ENCODE results near the gene MYT1. TPM values are rescaled to one million over a fixed set of nuclear protein-coding genes. Genes with fewer than 3 reads are reported as not detected.
"Not testable (repeated sequence)": the region's sequence is repeated elsewhere in the genome, so short reads cannot be mapped to it uniquely, and the experiment has no call there.

The MYT1 gene
- total RNA-seq, 2 donors from 2014 or later: 2.4 to 4.5 TPM

GRCh38 chr20:64234291-64234791, 70.1 kb downstream of the MYT1 start:
- Histone ChIP-seq H3K4me3 (ENCODE audit: low read length) (no peak overlapping the region), H3K9ac (ENCODE audit: extremely low read depth, low read length, poor library complexity, severe bottlenecking) (no peak overlapping the region), H3K27me3 (ENCODE audit: control insufficient read depth, insufficient read depth, low read length, poor library complexity, severe bottlenecking) (no peaks in the 10 kb centered on the region), H3K9me3 (ENCODE audit: control insufficient read depth, low read length) (no peaks in the 10 kb centered on the region), H3K27ac (ENCODE audit: low read depth, low read length) (no peak overlapping the region), H3K4me1 (ENCODE audit: control insufficient read depth, insufficient read depth, low read length) (no peaks in the 10 kb centered on the region), H3K36me3 (ENCODE audit: control insufficient read depth, insufficient read depth, low read length) (no peaks in the 10 kb centered on the region)
- Mint-ChIP-seq H3K27ac (no peak overlapping the region), H3K9me3 (peaks cover 11% of the 10 kb centered on the region), H3K4me3 (no peak overlapping the region), H3K27me3 (ENCODE audit: insufficient read depth) (no peaks in the 10 kb centered on the region), H3K36me3 (ENCODE audit: low read depth) (peaks cover 9% of the 10 kb centered on the region), H3K4me1 (no peaks in the 10 kb centered on the region)
- no peak for DNase-seq
- 90 to 97% methylated on average over 6 to 11 of the region's 11 CpGs for WGBS, 2 experiments (ENCODE audit: insufficient coverage in 1 of 2, insufficient read length in 1 of 2)
- no peak for TF ChIP-seq CTCF (conservative IDR thresholded peaks at IDR 0.05)

GRCh38 chr20:64234921-64235565, 70.8 kb downstream of the MYT1 start:
- not testable (repeated sequence) for H3K27ac Mint-ChIP-seq; H3K27ac ChIP-seq (ENCODE audit: low read depth, low read length); DNase-seq; H3K4me1 ChIP-seq (ENCODE audit: control insufficient read depth, insufficient read depth, low read length); H3K4me3 ChIP-seq (ENCODE audit: low read length); H3K4me1 Mint-ChIP-seq; H3K9me3 ChIP-seq (ENCODE audit: control insufficient read depth, low read length); H3K27me3 ChIP-seq (ENCODE audit: control insufficient read depth, insufficient read depth, low read length, poor library complexity, severe bottlenecking); H3K9ac ChIP-seq (ENCODE audit: extremely low read depth, low read length, poor library complexity, severe bottlenecking); H3K27me3 Mint-ChIP-seq (ENCODE audit: insufficient read depth); H3K36me3 ChIP-seq (ENCODE audit: control insufficient read depth, insufficient read depth, low read length); H3K4me3 Mint-ChIP-seq
- 93% methylated on average over 16 of the region's 17 CpGs; no CpG with 5 or more reads in 1 of the 2 experiments for WGBS, 2 experiments (ENCODE audit: insufficient coverage in 1 of 2, insufficient read length in 1 of 2)
- H3K36me3 Mint-ChIP-seq (ENCODE audit: low read depth): peaks cover 11% of the 10 kb centered on the region
- H3K9me3 Mint-ChIP-seq: peaks cover 11% of the 10 kb centered on the region

- no peak overlapping the region for H3K27ac ChIP-seq (ENCODE audit: low read depth, low read length)
- TF ChIP-seq CTCF (conservative IDR thresholded peaks at IDR 0.05): no peak
- Mint-ChIP-seq H3K36me3 (ENCODE audit: low read depth) (peaks cover 20% of the 10 kb centered on the region), H3K9me3 (peaks cover 18% of the 10 kb centered on the region), H3K4me3 (no peak overlapping the region), H3K27me3 (ENCODE audit: insufficient read depth) (no peaks in the 10 kb centered on the region), H3K27ac (no peak overlapping the region), H3K4me1 (no peaks in the 10 kb centered on the region)
- 87 to 94% methylated on average over 6 to 23 of the region's 27 CpGs for WGBS, 2 experiments (ENCODE audit: insufficient coverage in 1 of 2, insufficient read length in 1 of 2)
- no peaks in the 10 kb centered on the region for H3K36me3 ChIP-seq (ENCODE audit: control insufficient read depth, insufficient read depth, low read length)
- no peak for DNase-seq
- no peaks in the 10 kb centered on the region for H3K27me3 ChIP-seq (ENCODE audit: control insufficient read depth, insufficient read depth, low read length, poor library complexity, severe bottlenecking)
- no peak overlapping the region for H3K4me3 ChIP-seq (ENCODE audit: low read length)
- H3K9ac ChIP-seq (ENCODE audit: extremely low read depth, low read length, poor library complexity, severe bottlenecking): no peak overlapping the region
- no peaks in the 10 kb centered on the region for H3K4me1 ChIP-seq (ENCODE audit: control insufficient read depth, insufficient read depth, low read length)
- no peaks in the 10 kb centered on the region for H3K9me3 ChIP-seq (ENCODE audit: control insufficient read depth, low read length)
These were observed 72.2 kb downstream of the MYT1 start for GRCh38 chr20:64236137-64237088.

Data from endodermal cell (in vitro differentiated cells).